HCT116 (cell line): Measurements from ENCODE around the gene RAVER1. TPM values are rescaled to one million over a fixed set of nuclear protein-coding genes. Genes with fewer than 3 reads are reported as not detected.

Source experiments
- ATAC-seq: fragments of 200-7000 bp; cut with Tn5 transposase; 2 replicates; pipeline ENCODE4 v1.9.1; 2020; ENCODE audit warnings: mild to moderate bottlenecking, moderate library complexity
- BruUV-seq: library from RNA; stranded (reverse); fragments of 400-500 nt; replicated peaks from 2 replicates; lab custom pipeline; 2021; lab: Mats Ljungman, UMichigan
- CTCF ChIA-PET: fragments of 300-600 bp; sonication (Branson Sonifier 250); formaldehyde crosslinking; loops from one replicate; lab custom pipeline; 2021; ENCODE audit warnings: antibody characterized with exemption; lab: Charles Lee
- POLR2A ChIA-PET: fragments of 300-600, 350-600 bp; sonication (Branson Sonifier 250); formaldehyde crosslinking; loops from one replicate; lab custom pipeline; 2021; ENCODE audit warnings: antibody characterized with exemption; lab: Charles Lee
- RAD21 ChIA-PET, 2 experiments: fragments of 300-600 bp; sonication (Branson Sonifier 250); formaldehyde crosslinking; loops; one replicate each; lab custom pipeline; 2023; ENCODE audit warnings: low total read pairs in 2 of 2; ENCODE audit not compliant: uncharacterized antibody in 2 of 2, unreplicated experiment in 2 of 2, low non-redundant PET in 1 of 2; lab: Charles Lee
- DNase-seq: peaks from one replicate; pipeline ENCODE4 v3.0.0-alpha.2; 2010; ENCODE audit warnings: low read depth, low spot score
- H2AFZ ChIP-seq: fragments of 200-600 bp; shearing (Covaris generic), sonication (generic); 2 replicates; pipeline ENCODE4 v1.6.1; 2017; ENCODE audit warnings: low read depth, mixed run types, mixed read lengths, antibody characterized with exemption, low read length; ENCODE audit not compliant: poor library complexity, severe bottlenecking
- H3K27ac ChIP-seq: 2 replicates; pipeline ENCODE4 v1.5.1; 2012; ENCODE audit warnings: low read depth, low read length
- H3K27me3 ChIP-seq: fragments of 200-600 bp; sonication (generic); 2 replicates; pipeline ENCODE4 v1.6.1; 2016; ENCODE audit warnings: mixed run types, low read length, mixed read lengths; ENCODE audit not compliant: insufficient read depth
- H3K36me3 ChIP-seq, 2 experiments: fragments of 200-500 bp in 1 of 2; fragments of 200-600 bp in 1 of 2; sonication (Bioruptor generic) in 1 of 2; sonication (generic) in 1 of 2; 2 replicates each; pipeline versions ENCODE4 v1.5.1 to v1.6.1; 2014 to 2016; ENCODE audit warnings: low read length in 2 of 2, inconsistent platforms in 1 of 2, mixed read lengths in 1 of 2, mixed run types in 1 of 2; ENCODE audit not compliant: insufficient read depth in 2 of 2, control insufficient read depth in 1 of 2
- H3K4me1 ChIP-seq, 2 experiments: fragments of 200-600 bp in 1 of 2; sonication (generic) in 1 of 2; 2 replicates each; pipeline versions ENCODE4 v1.5.1 to v1.6.1; 2012 to 2017; ENCODE audit warnings: low read length in 2 of 2, inconsistent platforms in 1 of 2, mild to moderate bottlenecking in 1 of 2, mixed read lengths in 1 of 2, mixed run types in 1 of 2, moderate library complexity in 1 of 2; ENCODE audit not compliant: insufficient read depth in 2 of 2, control insufficient read depth in 1 of 2
- H3K4me2 ChIP-seq: fragments of 200-600 bp; sonication (generic); 2 replicates; pipeline ENCODE4 v1.6.1; 2017; ENCODE audit warnings: mixed run types, low read length, mixed read lengths
- H3K4me3 ChIP-seq, 2 experiments: fragments of 200-600 bp in 1 of 2; sonication (generic) in 1 of 2; replicated peaks in 1 of 2; 2 replicates each; pipeline ENCODE4 v1.5.1; 2011 to 2016; ENCODE audit warnings: low read length in 2 of 2, control low read depth in 1 of 2, low read depth in 1 of 2, mild to moderate bottlenecking in 1 of 2, mixed read lengths in 1 of 2, mixed run types in 1 of 2
- H3K79me2 ChIP-seq: fragments of 200-600 bp; sonication (generic); 2 replicates; pipeline ENCODE4 v1.6.1; 2017; ENCODE audit warnings: mild to moderate bottlenecking, mixed run types, low read length, moderate library complexity, mixed read lengths; ENCODE audit not compliant: insufficient read depth
- H3K9ac ChIP-seq: fragments of 200-600 bp; sonication (generic); 2 replicates; pipeline ENCODE4 v1.6.1; 2016; ENCODE audit warnings: low read length, mixed read lengths
- H3K9me2 ChIP-seq: fragments of 200-600 bp; sonication (generic), shearing (Covaris generic); 2 replicates; pipeline ENCODE4 v1.6.1; 2017; ENCODE audit warnings: mixed run types, mild to moderate bottlenecking, moderate library complexity; ENCODE audit not compliant: insufficient read depth
- H3K9me3 ChIP-seq, 2 experiments: fragments of 200-500 bp in 1 of 2; fragments of 200-600 bp in 1 of 2; sonication (Bioruptor generic) in 1 of 2; sonication (generic) in 1 of 2; 2 replicates each; pipeline ENCODE4 v1.6.1; 2014 to 2017; ENCODE audit warnings: low read length in 2 of 2, mixed read lengths in 2 of 2, inconsistent platforms in 1 of 2, low read depth in 1 of 2, mild to moderate bottlenecking in 1 of 2, mixed run types in 1 of 2, moderate library complexity in 1 of 2; ENCODE audit not compliant: control insufficient read depth in 1 of 2, insufficient read depth in 1 of 2
- H4K20me1 ChIP-seq: fragments of 200-600 bp; sonication (generic), shearing (Covaris generic); 2 replicates; pipeline ENCODE4 v1.6.1; 2017; ENCODE audit warnings: mixed run types, mild to moderate bottlenecking, moderate library complexity; ENCODE audit not compliant: insufficient read depth
- CBX3 ChIP-seq: IDR thresholded peaks from 2 replicates; pipeline ENCODE4 v1.6.1; 2012; ENCODE audit warnings: low read depth
- CEBPB ChIP-seq: IDR thresholded peaks from 2 replicates; pipeline ENCODE4 v1.6.1; 2012; ENCODE audit warnings: low read depth
- ELF1 ChIP-seq: IDR thresholded peaks from 2 replicates; pipeline ENCODE4 v1.6.1; 2012; ENCODE audit warnings: low read depth, borderline replicate concordance
- EZH2 ChIP-seq: fragments of 200-600 bp; sonication (generic); IDR thresholded peaks from 2 replicates; pipeline ENCODE4 v1.6.1; 2017; ENCODE audit warnings: antibody characterized with exemption, mixed run types
- EZH2phosphoT487 ChIP-seq: fragments of 200-600 bp; IDR thresholded peaks from 2 replicates; pipeline ENCODE4 v1.6.1; 2018; ENCODE audit warnings: antibody characterized with exemption, borderline replicate concordance
- FOSL1 ChIP-seq: IDR thresholded peaks from 2 replicates; pipeline ENCODE4 v1.6.1; 2012; ENCODE audit warnings: low read depth
- MAX ChIP-seq: IDR thresholded peaks from 2 replicates; pipeline ENCODE4 v1.6.1; 2012
- POLR2A ChIP-seq: IDR thresholded peaks from 2 replicates; pipeline ENCODE4 v1.7.0; 2011; ENCODE audit warnings: borderline replicate concordance; ENCODE audit not compliant: insufficient read depth, insufficient read length; ENCODE audit errors: extremely low read depth
- POLR2AphosphoS5 ChIP-seq: IDR thresholded peaks from 2 replicates; pipeline ENCODE4 v1.6.1; 2011; ENCODE audit warnings: mild to moderate bottlenecking, low read depth, low read length, moderate library complexity
- RAD21 ChIP-seq: IDR thresholded peaks from 2 replicates; pipeline ENCODE4 v1.6.1; 2012; ENCODE audit warnings: low read depth, mild to moderate bottlenecking
- SP1 ChIP-seq: IDR thresholded peaks from 2 replicates; pipeline ENCODE4 v1.6.1; 2012; ENCODE audit warnings: low read depth
- SRF ChIP-seq: IDR thresholded peaks from 2 replicates; pipeline ENCODE4 v1.6.1; 2012; ENCODE audit warnings: low read depth
- TCF7L2 ChIP-seq: IDR thresholded peaks from 2 replicates; pipeline ENCODE4 v1.7.0; 2011; ENCODE audit warnings: borderline replicate concordance, inconsistent platforms; ENCODE audit not compliant: insufficient read depth, insufficient read length; ENCODE audit errors: extremely low read depth
- YY1 ChIP-seq: IDR thresholded peaks from 2 replicates; pipeline ENCODE4 v1.6.1; 2011; ENCODE audit warnings: low read length, low read depth, moderate library complexity, mild to moderate bottlenecking; ENCODE audit not compliant: insufficient replicate concordance; ENCODE audit errors: extremely low read depth
- ZFX ChIP-seq: fragments of 450-650 bp; IDR thresholded peaks from 2 replicates; pipeline ENCODE4 v1.6.1; 2017
- intact Hi-C: fragments of 100-400 bp; cut with micrococcal nuclease; formaldehyde crosslinking; loops from 2 replicates; pipeline ENCODE4 v1.10.0; 2022
- total RNA-seq: library from RNA; stranded (reverse); gene quantifications from one replicate; pipeline ENCODE4 v1.2.1, GENCODE V29; 2021; ENCODE audit not compliant: unreplicated experiment
- TF ChIP-seq, protein P1 (sequence below): IDR thresholded peaks from 2 replicates; pipeline ENCODE4 v1.6.1; 2011; ENCODE audit warnings: mild to moderate bottlenecking, low read length, moderate library complexity; ENCODE audit not compliant: insufficient replicate concordance; ENCODE audit errors: extremely low read depth
- TF ChIP-seq, protein P2 (sequence below): IDR thresholded peaks from 2 replicates; pipeline ENCODE4 v1.6.1; 2012; ENCODE audit warnings: low read depth

RAVER1 gene
- total RNA-seq, 1 experiment from 2014 or later = 71.0 TPM

- DNase-seq = no peak
- no peak overlapping the region for H2AFZ ChIP-seq
- TF ChIP-seq ELF1 (no peak), POLR2A (no peak), SRF (no peak), CEBPB (no peak), MAX (no peak), EZH2 (no peak), ZFX (no peak), POLR2AphosphoS5 (no peak), YY1 (no peak), TCF7L2 (no peak), EZH2phosphoT487 (no peak), CBX3 (no peak), RAD21 (no peak), SP1 (no peak), FOSL1 (no peak)
- TF ChIP-seq, protein P1, sequence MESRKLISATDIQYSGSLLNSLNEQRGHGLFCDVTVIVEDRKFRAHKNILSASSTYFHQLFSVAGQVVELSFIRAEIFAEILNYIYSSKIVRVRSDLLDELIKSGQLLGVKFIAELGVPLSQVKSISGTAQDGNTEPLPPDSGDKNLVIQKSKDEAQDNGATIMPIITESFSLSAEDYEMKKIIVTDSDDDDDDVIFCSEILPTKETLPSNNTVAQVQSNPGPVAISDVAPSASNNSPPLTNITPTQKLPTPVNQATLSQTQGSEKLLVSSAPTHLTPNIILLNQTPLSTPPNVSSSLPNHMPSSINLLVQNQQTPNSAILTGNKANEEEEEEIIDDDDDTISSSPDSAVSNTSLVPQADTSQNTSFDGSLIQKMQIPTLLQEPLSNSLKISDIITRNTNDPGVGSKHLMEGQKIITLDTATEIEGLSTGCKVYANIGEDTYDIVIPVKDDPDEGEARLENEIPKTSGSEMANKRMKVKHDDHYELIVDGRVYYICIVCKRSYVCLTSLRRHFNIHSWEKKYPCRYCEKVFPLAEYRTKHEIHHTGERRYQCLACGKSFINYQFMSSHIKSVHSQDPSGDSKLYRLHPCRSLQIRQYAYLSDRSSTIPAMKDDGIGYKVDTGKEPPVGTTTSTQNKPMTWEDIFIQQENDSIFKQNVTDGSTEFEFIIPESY = no peak
- TF ChIP-seq, protein P2, sequence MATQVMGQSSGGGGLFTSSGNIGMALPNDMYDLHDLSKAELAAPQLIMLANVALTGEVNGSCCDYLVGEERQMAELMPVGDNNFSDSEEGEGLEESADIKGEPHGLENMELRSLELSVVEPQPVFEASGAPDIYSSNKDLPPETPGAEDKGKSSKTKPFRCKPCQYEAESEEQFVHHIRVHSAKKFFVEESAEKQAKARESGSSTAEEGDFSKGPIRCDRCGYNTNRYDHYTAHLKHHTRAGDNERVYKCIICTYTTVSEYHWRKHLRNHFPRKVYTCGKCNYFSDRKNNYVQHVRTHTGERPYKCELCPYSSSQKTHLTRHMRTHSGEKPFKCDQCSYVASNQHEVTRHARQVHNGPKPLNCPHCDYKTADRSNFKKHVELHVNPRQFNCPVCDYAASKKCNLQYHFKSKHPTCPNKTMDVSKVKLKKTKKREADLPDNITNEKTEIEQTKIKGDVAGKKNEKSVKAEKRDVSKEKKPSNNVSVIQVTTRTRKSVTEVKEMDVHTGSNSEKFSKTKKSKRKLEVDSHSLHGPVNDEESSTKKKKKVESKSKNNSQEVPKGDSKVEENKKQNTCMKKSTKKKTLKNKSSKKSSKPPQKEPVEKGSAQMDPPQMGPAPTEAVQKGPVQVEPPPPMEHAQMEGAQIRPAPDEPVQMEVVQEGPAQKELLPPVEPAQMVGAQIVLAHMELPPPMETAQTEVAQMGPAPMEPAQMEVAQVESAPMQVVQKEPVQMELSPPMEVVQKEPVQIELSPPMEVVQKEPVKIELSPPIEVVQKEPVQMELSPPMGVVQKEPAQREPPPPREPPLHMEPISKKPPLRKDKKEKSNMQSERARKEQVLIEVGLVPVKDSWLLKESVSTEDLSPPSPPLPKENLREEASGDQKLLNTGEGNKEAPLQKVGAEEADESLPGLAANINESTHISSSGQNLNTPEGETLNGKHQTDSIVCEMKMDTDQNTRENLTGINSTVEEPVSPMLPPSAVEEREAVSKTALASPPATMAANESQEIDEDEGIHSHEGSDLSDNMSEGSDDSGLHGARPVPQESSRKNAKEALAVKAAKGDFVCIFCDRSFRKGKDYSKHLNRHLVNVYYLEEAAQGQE = no peak
- TF ChIP-seq, all 23 proteins: peak for 0
- CTCF ChIA-PET = interaction anchor here (1.3 to 1.9 kb wide), 3 partner anchors 9 to 20 kb away, joined by 3 to 6 read pairs (median 3); partner anchors contain the start of gene ICAM5
- BruUV-seq = no TSS peak
- Histone ChIP-seq H4K20me1 (no peaks in the 10 kb centered on the region), H3K27me3 (no peaks in the 10 kb centered on the region), H3K4me3 (no peak overlapping the region), H3K9me2 (no peaks in the 10 kb centered on the region), H3K27ac (no peak overlapping the region), H3K9ac (no peak overlapping the region), H3K4me2 (no peak overlapping the region), H3K36me3 (peaks cover 0 to 8% of the 10 kb centered on the region in 2 experiments; a peak in 2 of 4 replicates), H3K79me2 (no peaks in the 10 kb centered on the region), H3K9me3 (no peaks in the 10 kb centered on the region), H3K4me1 (peaks cover 9 to 17% of the 10 kb centered on the region in 2 experiments)
- ATAC-seq = no peak
- RAD21 ChIA-PET = no interaction called here
- POLR2A ChIA-PET = no interaction called here
- intact Hi-C loops = no loop called here
Measured at GRCh38 chr19:10278935-10279334, 54.4 kb downstream of the RAVER1 start.
